ENCODE measurements around the gene SLC35F2.

DNA sequence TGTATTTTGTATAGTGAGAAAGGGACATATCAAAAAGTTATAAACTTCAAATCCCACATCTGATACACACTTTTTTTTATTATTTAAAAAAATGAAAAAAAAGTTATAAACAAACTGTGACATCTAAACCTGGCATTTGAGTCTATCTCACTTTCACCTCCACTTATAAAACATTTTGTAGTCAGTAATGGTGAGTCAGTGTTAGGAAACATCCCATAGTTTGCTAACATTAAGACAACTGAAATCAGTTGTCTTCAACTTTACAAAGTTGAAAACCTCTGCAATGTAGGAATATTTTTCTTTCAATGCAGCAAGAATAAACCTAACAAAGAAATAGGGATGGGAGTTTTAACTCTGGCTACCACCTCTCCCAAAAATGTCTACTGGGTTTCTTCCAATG, 47.7 kb downstream of the SLC35F2 start:
- TF ChIP-seq, protein P1, sequence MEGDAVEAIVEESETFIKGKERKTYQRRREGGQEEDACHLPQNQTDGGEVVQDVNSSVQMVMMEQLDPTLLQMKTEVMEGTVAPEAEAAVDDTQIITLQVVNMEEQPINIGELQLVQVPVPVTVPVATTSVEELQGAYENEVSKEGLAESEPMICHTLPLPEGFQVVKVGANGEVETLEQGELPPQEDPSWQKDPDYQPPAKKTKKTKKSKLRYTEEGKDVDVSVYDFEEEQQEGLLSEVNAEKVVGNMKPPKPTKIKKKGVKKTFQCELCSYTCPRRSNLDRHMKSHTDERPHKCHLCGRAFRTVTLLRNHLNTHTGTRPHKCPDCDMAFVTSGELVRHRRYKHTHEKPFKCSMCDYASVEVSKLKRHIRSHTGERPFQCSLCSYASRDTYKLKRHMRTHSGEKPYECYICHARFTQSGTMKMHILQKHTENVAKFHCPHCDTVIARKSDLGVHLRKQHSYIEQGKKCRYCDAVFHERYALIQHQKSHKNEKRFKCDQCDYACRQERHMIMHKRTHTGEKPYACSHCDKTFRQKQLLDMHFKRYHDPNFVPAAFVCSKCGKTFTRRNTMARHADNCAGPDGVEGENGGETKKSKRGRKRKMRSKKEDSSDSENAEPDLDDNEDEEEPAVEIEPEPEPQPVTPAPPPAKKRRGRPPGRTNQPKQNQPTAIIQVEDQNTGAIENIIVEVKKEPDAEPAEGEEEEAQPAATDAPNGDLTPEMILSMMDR (IDR thresholded peaks at IDR 0.05): no peak
- no peak for TF ChIP-seq POLR2A (IDR thresholded peaks at IDR 0.05)

Data from right lobe of liver (tissue), 4 donors.